ENCODE measurements around the gene PDZD2. TPM values are rescaled to one million over a fixed set of nuclear protein-coding genes. Genes with fewer than 3 reads are reported as not detected.

Gene PDZD2
- total RNA-seq, 1 donor from 2014 or later: 4.3 TPM

DNA sequence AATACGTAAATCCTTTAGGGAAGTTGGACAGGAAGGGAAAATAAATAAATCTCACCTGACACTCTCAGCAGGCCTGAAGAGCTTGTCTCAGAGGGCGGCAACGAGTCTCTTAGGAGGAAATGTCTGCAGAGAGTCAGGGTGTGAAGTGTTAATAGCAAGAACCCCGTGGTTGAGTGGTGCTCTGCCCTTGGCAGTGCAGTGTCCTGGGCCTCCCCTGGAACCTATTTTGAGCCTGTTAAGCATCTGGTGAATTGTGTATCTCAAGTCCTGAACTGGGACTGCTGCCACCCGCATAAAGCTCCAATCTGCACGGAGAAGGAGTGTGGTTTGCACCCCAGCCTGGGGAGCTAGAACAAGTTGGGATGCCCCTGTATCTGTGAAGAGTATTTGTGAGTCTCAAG, 323.4 kb downstream of the PDZD2 start:
- TF ChIP-seq, protein P1, sequence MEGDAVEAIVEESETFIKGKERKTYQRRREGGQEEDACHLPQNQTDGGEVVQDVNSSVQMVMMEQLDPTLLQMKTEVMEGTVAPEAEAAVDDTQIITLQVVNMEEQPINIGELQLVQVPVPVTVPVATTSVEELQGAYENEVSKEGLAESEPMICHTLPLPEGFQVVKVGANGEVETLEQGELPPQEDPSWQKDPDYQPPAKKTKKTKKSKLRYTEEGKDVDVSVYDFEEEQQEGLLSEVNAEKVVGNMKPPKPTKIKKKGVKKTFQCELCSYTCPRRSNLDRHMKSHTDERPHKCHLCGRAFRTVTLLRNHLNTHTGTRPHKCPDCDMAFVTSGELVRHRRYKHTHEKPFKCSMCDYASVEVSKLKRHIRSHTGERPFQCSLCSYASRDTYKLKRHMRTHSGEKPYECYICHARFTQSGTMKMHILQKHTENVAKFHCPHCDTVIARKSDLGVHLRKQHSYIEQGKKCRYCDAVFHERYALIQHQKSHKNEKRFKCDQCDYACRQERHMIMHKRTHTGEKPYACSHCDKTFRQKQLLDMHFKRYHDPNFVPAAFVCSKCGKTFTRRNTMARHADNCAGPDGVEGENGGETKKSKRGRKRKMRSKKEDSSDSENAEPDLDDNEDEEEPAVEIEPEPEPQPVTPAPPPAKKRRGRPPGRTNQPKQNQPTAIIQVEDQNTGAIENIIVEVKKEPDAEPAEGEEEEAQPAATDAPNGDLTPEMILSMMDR (conservative IDR thresholded peaks at IDR 0.05): no peak
- Mint-ChIP-seq H3K27ac (peak overlapping the region; percentile 16), H3K27me3 (peaks cover 3% of the 10 kb centered on the region), H3K36me3 (no peaks in the 10 kb centered on the region), H3K4me1 (ENCODE audit: unreplicated experiment) (peaks cover 20% of the 10 kb centered on the region), H3K4me3 (no peak overlapping the region), H3K9me3 (no peaks in the 10 kb centered on the region)
- DNase-seq (ENCODE audit: extremely low spot score, unreplicated experiment): no peak

DNA sequence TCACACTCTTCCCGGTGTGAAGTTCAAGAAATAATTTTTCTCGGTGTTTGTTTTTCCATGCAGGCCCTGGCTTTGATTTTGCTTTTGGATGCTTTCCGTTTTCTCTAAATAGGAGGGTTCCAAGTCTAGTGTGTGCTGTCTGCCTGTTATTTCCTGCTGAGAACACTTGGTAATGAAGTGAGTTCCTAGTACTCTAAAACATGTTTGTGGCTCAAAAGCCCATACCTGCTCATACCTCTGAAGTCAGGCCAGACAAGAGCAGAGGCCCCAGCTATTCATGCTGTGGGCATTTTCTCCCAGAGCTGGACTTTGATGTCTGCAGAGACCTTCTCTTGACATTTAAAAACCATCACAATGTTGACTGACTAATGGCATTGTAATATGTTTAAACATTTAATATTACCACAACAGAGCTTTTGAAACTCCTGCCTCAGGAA, 324.0 kb downstream of the PDZD2 start:
- H3K4me3 Mint-ChIP-seq: peak overlapping the region; percentile 8

GRCh38 chr5:31963358-31964006, 324.6 kb downstream of the PDZD2 start:
- peaks cover 20% of the 10 kb centered on the region for H3K4me1 Mint-ChIP-seq (ENCODE audit: unreplicated experiment)
- H3K27me3 Mint-ChIP-seq: peaks cover 3% of the 10 kb centered on the region
- TF ChIP-seq, protein P1 (conservative IDR thresholded peaks at IDR 0.05): no peak
- H3K4me3 Mint-ChIP-seq: no peak overlapping the region
- H3K36me3 Mint-ChIP-seq: no peaks in the 10 kb centered on the region
- DNase-seq (ENCODE audit: extremely low spot score, unreplicated experiment): no peak
- H3K27ac Mint-ChIP-seq: peak overlapping the region; percentile 26
- no peaks in the 10 kb centered on the region for H3K9me3 Mint-ChIP-seq

More for the DNA sequence above, 324.0 kb downstream of the PDZD2 start:
- no peak for DNase-seq (ENCODE audit: extremely low spot score, unreplicated experiment)
- Mint-ChIP-seq H3K27me3 (peaks cover 3% of the 10 kb centered on the region), H3K4me1 (ENCODE audit: unreplicated experiment) (peaks cover 20% of the 10 kb centered on the region), H3K27ac (no peak overlapping the region), H3K9me3 (no peaks in the 10 kb centered on the region), H3K36me3 (no peaks in the 10 kb centered on the region)
- TF ChIP-seq, protein P1 (conservative IDR thresholded peaks at IDR 0.05): no peak

DNA sequence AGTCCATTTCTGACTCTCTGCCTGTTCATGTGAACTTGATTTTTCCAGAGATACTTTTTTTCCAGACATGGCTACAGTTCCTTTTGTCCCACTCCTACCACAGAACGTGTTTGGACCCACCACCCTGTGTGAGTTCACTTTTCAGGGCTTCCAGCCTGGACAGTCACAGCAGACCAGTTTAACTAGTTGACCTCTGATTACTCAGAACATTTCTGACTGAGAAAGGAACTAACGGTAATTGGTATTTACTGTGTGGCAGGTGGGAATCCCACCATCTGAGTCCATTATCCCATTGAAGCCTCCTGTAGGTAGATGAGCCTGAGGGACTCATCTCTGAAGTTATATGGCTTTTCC, 325.1 kb downstream of the PDZD2 start:
- H3K9me3 Mint-ChIP-seq: peaks cover 4% of the 10 kb centered on the region
- H3K27ac Mint-ChIP-seq: peak overlapping the region; percentile 26
- peaks cover 20% of the 10 kb centered on the region for H3K4me1 Mint-ChIP-seq (ENCODE audit: unreplicated experiment)

GRCh38 chr5:31965227-31965626, 326.3 kb downstream of the PDZD2 start:
- H3K27ac Mint-ChIP-seq: no peak overlapping the region
- no peak for DNase-seq (ENCODE audit: extremely low spot score, unreplicated experiment)
- H3K4me3 Mint-ChIP-seq: no peak overlapping the region

More for the DNA sequence above, 325.1 kb downstream of the PDZD2 start:
- Mint-ChIP-seq H3K27me3 (peaks cover 3% of the 10 kb centered on the region), H3K36me3 (no peaks in the 10 kb centered on the region), H3K4me3 (no peak overlapping the region)
- TF ChIP-seq, protein P1 (conservative IDR thresholded peaks at IDR 0.05): no peak
- DNase-seq (ENCODE audit: extremely low spot score, unreplicated experiment): no peak

More at GRCh38 chr5:31965227-31965626, 326.3 kb downstream of the PDZD2 start:
- Mint-ChIP-seq H3K4me1 (ENCODE audit: unreplicated experiment) (peaks cover 20% of the 10 kb centered on the region), H3K27me3 (peaks cover 3% of the 10 kb centered on the region), H3K36me3 (no peaks in the 10 kb centered on the region), H3K9me3 (peaks cover 5% of the 10 kb centered on the region)
- TF ChIP-seq, protein P1 (conservative IDR thresholded peaks at IDR 0.05): no peak
